Endothelial cell of umbilical vein (primary cell): ENCODE results near the gene SPHK2. TPM values are rescaled to one million over a fixed set of nuclear protein-coding genes. Genes with fewer than 3 reads are reported as not detected.

Experiments used
- BruUV-seq: library from RNA; stranded (reverse); fragments of 400-500 nt; replicated peaks from 2 replicates; lab custom pipeline; 2021; lab: Mats Ljungman, UMichigan
- CTCF ChIA-PET: fragments of 300-600, 350-600 bp; sonication (Branson Sonifier 250); formaldehyde crosslinking; loops from one replicate; lab custom pipeline; 2021; ENCODE audit warnings: antibody characterized with exemption, inconsistent platforms; lab: Charles Lee
- POLR2A ChIA-PET: fragments of 300-600, 350-600 bp; sonication (Branson Sonifier 250); formaldehyde crosslinking; loops from one replicate; lab custom pipeline; 2021; ENCODE audit warnings: antibody characterized with exemption, inconsistent platforms; lab: Charles Lee
- DNase-seq: peaks from one replicate; pipeline ENCODE4 v3.0.0-alpha.2; 2011; ENCODE audit warnings: low read depth, low spot score
- FAIRE-seq: peaks from 2 replicates; lab custom pipeline; 2011; peaks lifted over from hg19 to GRCh38; lab: Jason Lieb, UNC
- H2AFZ ChIP-seq: 2 replicates; pipeline ENCODE4 v1.6.0; 2012; ENCODE audit warnings: low read depth, low read length, control low read depth, inconsistent platforms
- H3K27ac ChIP-seq: 2 replicates; pipeline ENCODE4 v1.5.1; 2011; ENCODE audit warnings: low read depth, mild to moderate bottlenecking, control low read depth, low read length, moderate library complexity; ENCODE audit not compliant: insufficient read depth
- H3K27me3 ChIP-seq, 2 experiments: 2 replicates each; pipeline versions ENCODE4 v1.6.0 to v1.6.1; 2011; ENCODE audit warnings: low read length in 2 of 2, mixed read lengths in 1 of 2; ENCODE audit not compliant: control insufficient read depth in 2 of 2, insufficient read depth in 2 of 2
- H3K36me3 ChIP-seq, 2 experiments: 2 replicates in 1 of 2; 3 replicates in 1 of 2; pipeline ENCODE4 v1.5.1; 2011; ENCODE audit warnings: low read length in 2 of 2, mild to moderate bottlenecking in 1 of 2, moderate library complexity in 1 of 2; ENCODE audit not compliant: control insufficient read depth in 2 of 2, insufficient read depth in 2 of 2; ENCODE audit errors: extremely low read depth in 1 of 2
- H3K4me1 ChIP-seq: 3 replicates; pipeline ENCODE4 v1.5.1; 2011; ENCODE audit warnings: mild to moderate bottlenecking, low read length; ENCODE audit not compliant: control insufficient read depth, insufficient read depth; ENCODE audit errors: extremely low read depth
- H3K4me2 ChIP-seq: 2 replicates; pipeline ENCODE4 v1.6.1; 2011; ENCODE audit warnings: low read length, control low read depth, mixed read lengths; ENCODE audit not compliant: insufficient read depth
- H3K4me3 ChIP-seq, 3 experiments: fragments of 200-600 bp in 1 of 3; sonication (generic), shearing (Covaris generic) in 1 of 3; replicated peaks in 1 of 3; 2 replicates each; pipeline ENCODE4 v1.5.1; 2011 to 2016; ENCODE audit warnings: control low read depth in 3 of 3, low read length in 3 of 3, mild to moderate bottlenecking in 2 of 3, inconsistent platforms in 1 of 3, low read depth in 1 of 3, moderate library complexity in 1 of 3; ENCODE audit not compliant: insufficient read depth in 1 of 3
- H3K79me2 ChIP-seq: 2 replicates; pipeline ENCODE4 v1.6.0; 2012; ENCODE audit warnings: low read length, inconsistent platforms; ENCODE audit not compliant: control insufficient read depth, insufficient read depth
- H3K9ac ChIP-seq: replicated peaks from 2 replicates; pipeline ENCODE3; 2011; ENCODE audit warnings: low read length, control low read depth; ENCODE audit not compliant: insufficient read depth; ENCODE audit errors: extremely low read depth
- H3K9me1 ChIP-seq: replicated peaks from 3 replicates; pipeline ENCODE4 v1.6.0; 2011; ENCODE audit warnings: mild to moderate bottlenecking, low read length; ENCODE audit not compliant: control insufficient read depth, insufficient read depth; ENCODE audit errors: extremely low read depth
- H3K9me3 ChIP-seq: replicated peaks from 2 replicates; pipeline ENCODE4 v1.5.1; 2012; ENCODE audit warnings: low read length, inconsistent platforms; ENCODE audit not compliant: control insufficient read depth, insufficient read depth
- H4K20me1 ChIP-seq: replicated peaks from 2 replicates; pipeline ENCODE3; 2011; ENCODE audit warnings: mild to moderate bottlenecking, low read length; ENCODE audit not compliant: control insufficient read depth, insufficient read depth; ENCODE audit errors: extremely low read depth
- CTCF ChIP-seq, 2 donors: IDR thresholded peaks; 1 replicate in 1 of 2; 2 replicates in 1 of 2; pipeline ENCODE4 v1.5.1; 2011; ENCODE audit warnings: low read length in 2 of 2, mild to moderate bottlenecking in 2 of 2, moderate library complexity in 2 of 2, control low read depth in 1 of 2, inconsistent platforms in 1 of 2, low read depth in 1 of 2; ENCODE audit not compliant: insufficient read depth in 1 of 2; ENCODE audit errors: extremely low read depth in 1 of 2
- EZH2 ChIP-seq: IDR thresholded peaks from 2 replicates; pipeline ENCODE4 v1.6.1; 2012; ENCODE audit warnings: borderline replicate concordance, low read depth, mild to moderate bottlenecking, moderate library complexity, low read length, inconsistent platforms; ENCODE audit not compliant: severe bottlenecking
- FOS ChIP-seq: IDR thresholded peaks from 2 replicates; pipeline ENCODE4 v1.6.1; 2011; ENCODE audit warnings: mild to moderate bottlenecking, low read length, moderate library complexity, borderline replicate concordance; ENCODE audit not compliant: insufficient read depth
- GATA2 ChIP-seq: IDR thresholded peaks from 2 replicates; pipeline ENCODE4 v1.7.0; 2011; ENCODE audit warnings: low read depth, mild to moderate bottlenecking, moderate library complexity, mixed read lengths, low read length; ENCODE audit not compliant: insufficient read length, insufficient read depth
- JUN ChIP-seq: IDR thresholded peaks from 2 replicates; pipeline ENCODE4 v1.6.1; 2011; ENCODE audit warnings: borderline replicate concordance, low read depth; ENCODE audit not compliant: insufficient read length, insufficient read depth
- MAX ChIP-seq: IDR thresholded peaks from 2 replicates; pipeline ENCODE4 v1.6.1; 2011; ENCODE audit not compliant: insufficient read depth, insufficient read length
- MYC ChIP-seq: IDR thresholded peaks from one replicate; pipeline ENCODE4 v1.6.1; 2011; ENCODE audit warnings: mild to moderate bottlenecking, low read depth, low read length
- POLR2AphosphoS5 ChIP-seq: IDR thresholded peaks from 2 replicates; pipeline ENCODE4 v1.6.1; 2012; ENCODE audit warnings: low read depth, mild to moderate bottlenecking, control low read depth, low read length, moderate library complexity; ENCODE audit not compliant: insufficient read depth
- dilution Hi-C: fragments of 300-500 bp; cut with MboI; formaldehyde crosslinking; loops from one replicate; pipeline ENCODE4 v1.15.0; 2019; ENCODE audit warnings: low sequenced_read_pairs; ENCODE audit not compliant: extremely low pct_ligation_motif_present
- intact Hi-C: fragments of 100-400 bp; cut with micrococcal nuclease; formaldehyde crosslinking; loops from one replicate; pipeline ENCODE4 v1.10.0; 2022
- polyA plus RNA-seq, 4 experiments: library from polyadenylated mRNA; depleted of rRNA in 3 of 4; stranded (reverse) in 3 of 4; unstranded in 1 of 4; fragments of >200 nt; gene quantifications; 2 replicates each; pipeline versions ENCODE4 v1.2.1 to v1.2.3, GENCODE V29; 2011 to 2012; ENCODE audit warnings: missing spikeins in 1 of 4
- total RNA-seq: library from RNA; stranded (reverse); gene quantifications from 2 replicates; pipeline ENCODE4 v1.2.3, GENCODE V29; 2021

The SPHK2 gene
- total and polyA plus RNA-seq, 2 donors (not counting 3 experiments of a cell fraction or from before 2014, with no cell fraction given) = 20.2 to 31.1 TPM

- Histone ChIP-seq H3K27me3 (no peaks in the 10 kb centered on the region), H3K36me3 (no peaks in the 10 kb centered on the region), H3K4me3 (no peak overlapping the region), H2AFZ (no peak overlapping the region), H4K20me1 (no peaks in the 10 kb centered on the region), H3K4me1 (no peaks in the 10 kb centered on the region), H3K27ac (no peak overlapping the region), H3K9me3 (no peaks in the 10 kb centered on the region), H3K9ac (no peak overlapping the region), H3K79me2 (no peaks in the 10 kb centered on the region), H3K4me2 (no peak overlapping the region), H3K9me1 (no peaks in the 10 kb centered on the region)
- ChIA-PET CTCF (no interaction called here), POLR2A (interaction anchor here (1.4 kb wide), 1 partner anchor 26 kb away, joined by 3 read pairs; the partner anchor contains the start of gene CA11)
- no TSS peak for BruUV-seq
- no peak for DNase-seq
- dilution Hi-C loops (no loop called here), intact Hi-C loops (no loop called here)
- FAIRE-seq = no peak
- TF ChIP-seq EZH2 (no peak), JUN (no peak), GATA2 (no peak), FOS (no peak), CTCF (IDR thresholded peaks at IDR 0.05; ENCODE audit: extremely low read depth in 1 of 2, insufficient read depth in 1 of 2, low read depth in 1 of 2, low read length in 2 of 2) (no peak), MAX (no peak), MYC (no peak), POLR2AphosphoS5 (no peak)
These were observed 52.2 kb downstream of the SPHK2 start for GRCh38 chr19:48671446-48671995.
